NCI-H446 treated with DMSO at 0.1 percent for 48 hours (cell line): ENCODE data around the gene CLEC16A.

Experiments
- DNase-seq: peaks from one replicate; lab custom pipeline; 2025; lab: John Stamatoyannopoulos, UW

The CLEC16A gene

GRCh38 chr16:10988879-10989278, 44.5 kb downstream of the CLEC16A start:
- DNase-seq = no peak

GRCh38 chr16:10989559-10989958, 45.2 kb downstream of the CLEC16A start:
- DNase-seq = no peak

- DNase-seq = no peak
Observed at GRCh38 chr16:10990378-10990777, 46.0 kb downstream of the CLEC16A start.

GRCh38 chr16:10992112-10992511, 47.7 kb downstream of the CLEC16A start:
- no peak for DNase-seq

- DNase-seq = no peak
Observed at GRCh38 chr16:10992797-10993196, 48.4 kb downstream of the CLEC16A start.

- DNase-seq = no peak
Observed at GRCh38 chr16:10993649-10994048, 49.3 kb downstream of the CLEC16A start.

GRCh38 chr16:10994571-10994970, 50.2 kb downstream of the CLEC16A start:
- no peak for DNase-seq

- DNase-seq = no peak
Observed at GRCh38 chr16:10995565-10995964, 51.2 kb downstream of the CLEC16A start.

- DNase-seq = no peak
Observed at GRCh38 chr16:10997485-10997884, 53.1 kb downstream of the CLEC16A start.

GRCh38 chr16:10999300-10999699, 54.9 kb downstream of the CLEC16A start:
- no peak for DNase-seq

- DNase-seq = no peak
Observed at GRCh38 chr16:11001611-11002010, 57.2 kb downstream of the CLEC16A start.

GRCh38 chr16:11003141-11003540, 58.8 kb downstream of the CLEC16A start:
- DNase-seq = no peak

GRCh38 chr16:11004351-11004750, 60.0 kb downstream of the CLEC16A start:
- no peak for DNase-seq

- no peak for DNase-seq
Observed at GRCh38 chr16:11004973-11005610, 60.7 kb downstream of the CLEC16A start.

- DNase-seq = no peak
Observed at GRCh38 chr16:11005611-11005975, 61.2 kb downstream of the CLEC16A start.

GRCh38 chr16:11006656-11007055, 62.3 kb downstream of the CLEC16A start:
- no peak for DNase-seq

GRCh38 chr16:11007714-11008280, 63.4 kb downstream of the CLEC16A start:
- no peak for DNase-seq

GRCh38 chr16:11009027-11009755, 64.8 kb downstream of the CLEC16A start:
- no peak for DNase-seq

GRCh38 chr16:11010575-11011221, 66.3 kb downstream of the CLEC16A start:
- DNase-seq = no peak

GRCh38 chr16:11011326-11011725, 67.0 kb downstream of the CLEC16A start:
- no peak for DNase-seq

GRCh38 chr16:11012841-11013240, 68.5 kb downstream of the CLEC16A start:
- no peak for DNase-seq

GRCh38 chr16:11014136-11014535, 69.8 kb downstream of the CLEC16A start:
- no peak for DNase-seq

GRCh38 chr16:11015076-11015475, 70.7 kb downstream of the CLEC16A start:
- no peak for DNase-seq
